Lower leg skin (tissue), 3 donors: ENCODE measurements around the gene RHOG.

Experiments
- POLR2A ChIP-seq, 2 donors: fragments of 450-650 bp; IDR thresholded peaks; one replicate each; pipeline ENCODE4 v1.6.1; 2016 to 2017; ENCODE audit warnings: antibody characterized with exemption in 2 of 2, mild to moderate bottlenecking in 1 of 2, moderate library complexity in 1 of 2
- TF ChIP-seq, protein P1 (sequence below), 3 donors: fragments of 450-650 bp; IDR thresholded peaks; one replicate each; pipeline ENCODE4 v1.5.1; 2016; ENCODE audit warnings: antibody characterized with exemption in 3 of 3, mild to moderate bottlenecking in 3 of 3, moderate library complexity in 2 of 3

- TF ChIP-seq, protein P1, sequence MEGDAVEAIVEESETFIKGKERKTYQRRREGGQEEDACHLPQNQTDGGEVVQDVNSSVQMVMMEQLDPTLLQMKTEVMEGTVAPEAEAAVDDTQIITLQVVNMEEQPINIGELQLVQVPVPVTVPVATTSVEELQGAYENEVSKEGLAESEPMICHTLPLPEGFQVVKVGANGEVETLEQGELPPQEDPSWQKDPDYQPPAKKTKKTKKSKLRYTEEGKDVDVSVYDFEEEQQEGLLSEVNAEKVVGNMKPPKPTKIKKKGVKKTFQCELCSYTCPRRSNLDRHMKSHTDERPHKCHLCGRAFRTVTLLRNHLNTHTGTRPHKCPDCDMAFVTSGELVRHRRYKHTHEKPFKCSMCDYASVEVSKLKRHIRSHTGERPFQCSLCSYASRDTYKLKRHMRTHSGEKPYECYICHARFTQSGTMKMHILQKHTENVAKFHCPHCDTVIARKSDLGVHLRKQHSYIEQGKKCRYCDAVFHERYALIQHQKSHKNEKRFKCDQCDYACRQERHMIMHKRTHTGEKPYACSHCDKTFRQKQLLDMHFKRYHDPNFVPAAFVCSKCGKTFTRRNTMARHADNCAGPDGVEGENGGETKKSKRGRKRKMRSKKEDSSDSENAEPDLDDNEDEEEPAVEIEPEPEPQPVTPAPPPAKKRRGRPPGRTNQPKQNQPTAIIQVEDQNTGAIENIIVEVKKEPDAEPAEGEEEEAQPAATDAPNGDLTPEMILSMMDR (IDR thresholded peaks at IDR 0.05): no peak
- no peak for TF ChIP-seq POLR2A (IDR thresholded peaks at IDR 0.05)
Observed at GRCh38 chr11:3890014-3890413, 49.3 kb upstream of the RHOG start.
